ENCODE data around the gene CNTLN. TPM values are rescaled to one million over a fixed set of nuclear protein-coding genes. Genes with fewer than 3 reads are reported as not detected.

Gene CNTLN
- total and polyA plus RNA-seq, 9 of the 15 experiments (the other 6 are each of a cell fraction or from before 2014, with no cell fraction given) = 0.08 TPM; not detected in 8

DNA sequence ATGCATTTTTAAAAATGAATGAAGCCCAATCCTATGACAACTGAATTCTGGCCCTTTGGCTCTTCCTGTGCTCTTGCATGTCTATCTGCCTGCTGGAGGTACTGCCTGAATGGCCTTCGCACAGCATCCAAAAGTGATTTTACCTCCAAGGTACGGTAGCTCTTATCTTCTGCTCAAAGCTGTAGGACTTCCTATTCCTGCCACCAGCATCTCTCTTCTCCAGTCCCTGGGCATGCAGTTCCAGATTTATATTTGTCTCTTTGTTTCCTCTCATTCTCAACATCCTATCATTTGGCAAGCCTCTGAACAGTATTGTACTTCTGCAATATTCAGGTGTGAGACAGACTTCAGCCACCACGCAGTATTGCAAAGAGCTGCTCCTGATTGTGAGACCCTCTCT, 400.3 kb downstream of the CNTLN start:
- TF ChIP-seq, protein P1, sequence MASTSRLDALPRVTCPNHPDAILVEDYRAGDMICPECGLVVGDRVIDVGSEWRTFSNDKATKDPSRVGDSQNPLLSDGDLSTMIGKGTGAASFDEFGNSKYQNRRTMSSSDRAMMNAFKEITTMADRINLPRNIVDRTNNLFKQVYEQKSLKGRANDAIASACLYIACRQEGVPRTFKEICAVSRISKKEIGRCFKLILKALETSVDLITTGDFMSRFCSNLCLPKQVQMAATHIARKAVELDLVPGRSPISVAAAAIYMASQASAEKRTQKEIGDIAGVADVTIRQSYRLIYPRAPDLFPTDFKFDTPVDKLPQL (IDR thresholded peaks at IDR 0.05; ENCODE audit: extremely low read depth, insufficient read length) = no peak
- no peak for TF ChIP-seq ZEB2 (IDR thresholded peaks at IDR 0.05)
- TF ChIP-seq IRF2 (CRISPR knock-in tag; IDR thresholded peaks at IDR 0.05) = no peak
- no peak for TF ChIP-seq ZNF785 (CRISPR knock-in tag; IDR thresholded peaks at IDR 0.05)
- TF ChIP-seq, protein P2, sequence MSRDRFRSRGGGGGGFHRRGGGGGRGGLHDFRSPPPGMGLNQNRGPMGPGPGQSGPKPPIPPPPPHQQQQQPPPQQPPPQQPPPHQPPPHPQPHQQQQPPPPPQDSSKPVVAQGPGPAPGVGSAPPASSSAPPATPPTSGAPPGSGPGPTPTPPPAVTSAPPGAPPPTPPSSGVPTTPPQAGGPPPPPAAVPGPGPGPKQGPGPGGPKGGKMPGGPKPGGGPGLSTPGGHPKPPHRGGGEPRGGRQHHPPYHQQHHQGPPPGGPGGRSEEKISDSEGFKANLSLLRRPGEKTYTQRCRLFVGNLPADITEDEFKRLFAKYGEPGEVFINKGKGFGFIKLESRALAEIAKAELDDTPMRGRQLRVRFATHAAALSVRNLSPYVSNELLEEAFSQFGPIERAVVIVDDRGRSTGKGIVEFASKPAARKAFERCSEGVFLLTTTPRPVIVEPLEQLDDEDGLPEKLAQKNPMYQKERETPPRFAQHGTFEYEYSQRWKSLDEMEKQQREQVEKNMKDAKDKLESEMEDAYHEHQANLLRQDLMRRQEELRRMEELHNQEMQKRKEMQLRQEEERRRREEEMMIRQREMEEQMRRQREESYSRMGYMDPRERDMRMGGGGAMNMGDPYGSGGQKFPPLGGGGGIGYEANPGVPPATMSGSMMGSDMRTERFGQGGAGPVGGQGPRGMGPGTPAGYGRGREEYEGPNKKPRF (IDR thresholded peaks at IDR 0.05; ENCODE audit: low read depth, low read length) = no peak
- TF ChIP-seq KLF6 (CRISPR knock-in tag; IDR thresholded peaks at IDR 0.05; ENCODE audit: borderline replicate concordance) = no peak
- no peak for TF ChIP-seq ZNF764 (CRISPR knock-in tag; IDR thresholded peaks at IDR 0.05; ENCODE audit: low read depth)
- TF ChIP-seq, protein P3, sequence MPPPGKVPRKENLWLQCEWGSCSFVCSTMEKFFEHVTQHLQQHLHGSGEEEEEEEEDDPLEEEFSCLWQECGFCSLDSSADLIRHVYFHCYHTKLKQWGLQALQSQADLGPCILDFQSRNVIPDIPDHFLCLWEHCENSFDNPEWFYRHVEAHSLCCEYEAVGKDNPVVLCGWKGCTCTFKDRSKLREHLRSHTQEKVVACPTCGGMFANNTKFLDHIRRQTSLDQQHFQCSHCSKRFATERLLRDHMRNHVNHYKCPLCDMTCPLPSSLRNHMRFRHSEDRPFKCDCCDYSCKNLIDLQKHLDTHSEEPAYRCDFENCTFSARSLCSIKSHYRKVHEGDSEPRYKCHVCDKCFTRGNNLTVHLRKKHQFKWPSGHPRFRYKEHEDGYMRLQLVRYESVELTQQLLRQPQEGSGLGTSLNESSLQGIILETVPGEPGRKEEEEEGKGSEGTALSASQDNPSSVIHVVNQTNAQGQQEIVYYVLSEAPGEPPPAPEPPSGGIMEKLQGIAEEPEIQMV (tag; conservative IDR thresholded peaks at IDR 0.05; ENCODE audit: low read depth) = no peak
- no peaks in the 10 kb centered on the region for H3K27me3 ChIP-seq (ENCODE audit: control insufficient read depth in 2 of 2, insufficient read depth in 2 of 2, low read length in 2 of 2)
- H3K4me3 ChIP-seq = no peak overlapping the region
- CTCF ChIA-PET (ENCODE audit: low intra/inter-chr PET ratio) = no interaction called here
- WGBS (ENCODE audit: insufficient coverage, low coverage, missing lambda C conversion rate) = 4% methylated on average over 3 of the region's 3 CpGs
- no peaks in the 10 kb centered on the region for H3K79me2 ChIP-seq (ENCODE audit: control insufficient read depth, insufficient read depth, low read length)
- FAIRE-seq (no peak), ATAC-seq (no peak), DNase-seq (ENCODE audit: extremely low read depth in 1 of 4, low spot score in 3 of 4) (no peak)
- no peak overlapping the region for H3K27ac ChIP-seq (ENCODE audit: extremely low read depth, low read depth, low read length)
- H3K9me3 ChIP-seq (replicated peaks; ENCODE audit: control insufficient read depth, insufficient read depth, low read depth, low read length) = no peaks in the 10 kb centered on the region
- POLR2A ChIA-PET = no interaction called here
- H2AFZ ChIP-seq (ENCODE audit: low read depth, low read length) = no peak overlapping the region
- no peaks in the 10 kb centered on the region for H3K9me1 ChIP-seq (ENCODE audit: control insufficient read depth, insufficient read depth, low read length)
- BruUV-seq (replicated peaks) = no TSS peak
- no peaks in the 10 kb centered on the region for H3K4me1 ChIP-seq (replicated peaks in 1 of 2; ENCODE audit: control insufficient read depth in 2 of 2, insufficient read depth in 2 of 2, low read length in 2 of 2)
- no peak overlapping the region for H3K9ac ChIP-seq (ENCODE audit: insufficient read depth in 1 of 2, low read depth in 2 of 2, low read length in 2 of 2)
- in situ Hi-C loops (cut with MboI) = loop anchor here (25.0 kb wide), 1 partner anchor 1927 kb away; no protein-coding TSS in a partner anchor
- no peaks in the 10 kb centered on the region for H3K36me3 ChIP-seq (ENCODE audit: control insufficient read depth, insufficient read depth, low read length)
- intact Hi-C loops (cut with micrococcal nuclease) = loop anchor here (10.0 kb wide), 1 partner anchor 270 kb away; no protein-coding TSS in a partner anchor
- H4K20me1 ChIP-seq (replicated peaks; ENCODE audit: control insufficient read depth, insufficient read depth, low read length) = no peaks in the 10 kb centered on the region
- H3K4me2 ChIP-seq (ENCODE audit: insufficient read depth, low read length) = no peak overlapping the region
